ENCODE measurements around the gene CTDSP1. TPM values are rescaled to one million over a fixed set of nuclear protein-coding genes. Genes with fewer than 3 reads are reported as not detected.
A peak's percentile ranks its signal among the peaks of the same experiment; 100 is the strongest.

Gene CTDSP1
- total RNA-seq, 1 donor from 2014 or later, result 41.8 TPM

DNA sequence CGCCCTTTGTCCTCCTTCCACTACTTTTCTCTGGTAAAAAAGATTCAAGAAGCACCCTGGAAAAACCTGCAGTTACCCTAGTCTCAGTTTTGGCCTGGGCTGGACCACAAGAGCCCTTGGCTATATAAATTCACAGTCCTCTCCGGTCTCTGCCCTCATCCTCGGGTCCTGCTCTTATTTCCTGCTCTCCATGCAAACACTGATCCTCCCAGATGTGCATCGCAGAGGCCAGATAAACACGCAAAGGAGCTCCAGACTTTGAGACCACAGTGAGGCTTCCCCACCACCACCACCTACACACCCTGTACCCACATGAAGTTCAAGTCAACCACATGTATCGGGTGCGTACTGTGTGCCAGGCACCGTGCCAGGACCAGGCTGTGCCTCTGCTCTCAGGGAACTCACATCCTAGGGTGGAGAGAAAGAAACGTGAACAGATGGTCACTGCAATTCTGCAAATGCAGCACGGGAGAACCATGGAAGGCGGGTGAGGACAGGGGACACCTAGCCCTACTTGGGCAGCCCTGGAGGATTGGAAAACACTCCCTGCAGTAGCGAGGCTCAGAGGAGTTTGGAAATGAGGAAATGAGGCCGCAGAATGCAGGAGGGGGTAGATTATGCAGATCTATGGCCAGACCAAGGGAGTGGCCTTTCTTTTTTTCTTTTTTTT, 7.4 kb downstream of the CTDSP1 start:
- peaks cover 5% of the 10 kb centered on the region for H4K20me1 ChIP-seq (ENCODE audit: insufficient read depth, low read length)
- Mint-ChIP-seq H3K36me3 (ENCODE audit: low read depth, unreplicated experiment) (no peaks in the 10 kb centered on the region), H3K27me3 (ENCODE audit: low read depth, unreplicated experiment) (peaks cover 2% of the 10 kb centered on the region), H3K27ac (ENCODE audit: unreplicated experiment) (peak overlapping the region; percentile 91), H3K4me3 (ENCODE audit: unreplicated experiment) (peak overlapping the region; percentile 79), H3K9me3 (ENCODE audit: unreplicated experiment) (no peaks in the 10 kb centered on the region), H3K4me1 (ENCODE audit: low read depth, unreplicated experiment) (peaks cover 7% of the 10 kb centered on the region)
- DNase-seq (ENCODE audit: low read depth) (peak; percentile 49), FAIRE-seq (no peak)
- peaks cover 3% of the 10 kb centered on the region for H3K36me3 ChIP-seq (ENCODE audit: insufficient read depth, low read length)
- H3K27ac ChIP-seq (ENCODE audit: low read depth, low read length), result peak overlapping the region; percentile 59
- peak overlapping the region; percentile 56 for H3K4me3 ChIP-seq (ENCODE audit: insufficient read depth, low read depth, low read length)
- H3K4me2 ChIP-seq (ENCODE audit: low read length), result peak overlapping the region; percentile 100
- no peaks in the 10 kb centered on the region for H3K9me3 ChIP-seq (ENCODE audit: insufficient read depth, low read depth, low read length)
- H3K4me1 ChIP-seq (ENCODE audit: insufficient read depth, low read length), result peaks cover 18% of the 10 kb centered on the region
- TF ChIP-seq, protein P1, sequence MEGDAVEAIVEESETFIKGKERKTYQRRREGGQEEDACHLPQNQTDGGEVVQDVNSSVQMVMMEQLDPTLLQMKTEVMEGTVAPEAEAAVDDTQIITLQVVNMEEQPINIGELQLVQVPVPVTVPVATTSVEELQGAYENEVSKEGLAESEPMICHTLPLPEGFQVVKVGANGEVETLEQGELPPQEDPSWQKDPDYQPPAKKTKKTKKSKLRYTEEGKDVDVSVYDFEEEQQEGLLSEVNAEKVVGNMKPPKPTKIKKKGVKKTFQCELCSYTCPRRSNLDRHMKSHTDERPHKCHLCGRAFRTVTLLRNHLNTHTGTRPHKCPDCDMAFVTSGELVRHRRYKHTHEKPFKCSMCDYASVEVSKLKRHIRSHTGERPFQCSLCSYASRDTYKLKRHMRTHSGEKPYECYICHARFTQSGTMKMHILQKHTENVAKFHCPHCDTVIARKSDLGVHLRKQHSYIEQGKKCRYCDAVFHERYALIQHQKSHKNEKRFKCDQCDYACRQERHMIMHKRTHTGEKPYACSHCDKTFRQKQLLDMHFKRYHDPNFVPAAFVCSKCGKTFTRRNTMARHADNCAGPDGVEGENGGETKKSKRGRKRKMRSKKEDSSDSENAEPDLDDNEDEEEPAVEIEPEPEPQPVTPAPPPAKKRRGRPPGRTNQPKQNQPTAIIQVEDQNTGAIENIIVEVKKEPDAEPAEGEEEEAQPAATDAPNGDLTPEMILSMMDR (IDR thresholded peaks at IDR 0.05; ENCODE audit: insufficient read depth, low read depth, low read length), result no peak
- TF ChIP-seq EZH2 (IDR thresholded peaks at IDR 0.05; ENCODE audit: insufficient read depth, low read length), result no peak
- peak overlapping the region; percentile 81 for H3K9ac ChIP-seq (ENCODE audit: low read length)
- no peaks in the 10 kb centered on the region for H3K27me3 ChIP-seq (ENCODE audit: insufficient read depth, low read length)
- H2AFZ ChIP-seq (ENCODE audit: low read depth, low read length), result peak overlapping the region; percentile 92
- peaks cover 7% of the 10 kb centered on the region for H3K79me2 ChIP-seq (ENCODE audit: insufficient read depth, low read length)

DNA sequence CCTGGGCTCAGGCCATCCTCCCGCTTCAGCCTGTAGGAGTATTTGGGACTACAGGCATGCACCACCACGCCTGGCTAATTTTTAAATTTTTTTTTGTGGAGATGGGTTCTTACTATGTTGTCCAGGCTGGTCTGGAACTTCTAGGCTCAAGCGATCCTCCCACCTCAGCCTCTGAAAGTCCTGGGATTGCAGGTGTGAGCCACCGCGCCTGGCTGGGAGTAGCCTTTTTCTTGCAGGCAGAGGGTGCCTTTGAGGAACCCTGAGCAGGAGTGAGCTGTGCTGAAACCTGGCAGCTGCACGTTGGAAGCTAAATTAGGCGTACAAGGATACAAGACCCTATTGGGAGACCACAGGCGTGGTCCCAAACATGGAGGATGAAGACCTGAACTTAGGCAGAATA, 8.0 kb downstream of the CTDSP1 start:
- FAIRE-seq (no peak), DNase-seq (ENCODE audit: low read depth) (no peak)
- H3K79me2 ChIP-seq (ENCODE audit: insufficient read depth, low read length), result peaks cover under 1% of the 10 kb centered on the region
- no peak overlapping the region for H3K4me2 ChIP-seq (ENCODE audit: low read length)
- TF ChIP-seq, protein P1 (IDR thresholded peaks at IDR 0.05; ENCODE audit: insufficient read depth, low read depth, low read length), result no peak
- no peak for TF ChIP-seq EZH2 (IDR thresholded peaks at IDR 0.05; ENCODE audit: insufficient read depth, low read length)
- H3K4me1 Mint-ChIP-seq (ENCODE audit: low read depth, unreplicated experiment), result peaks cover 7% of the 10 kb centered on the region
- H3K27me3 Mint-ChIP-seq (ENCODE audit: low read depth, unreplicated experiment), result peaks cover 5% of the 10 kb centered on the region
- no peak overlapping the region for H3K27ac ChIP-seq (ENCODE audit: low read depth, low read length)
- H3K27ac Mint-ChIP-seq (ENCODE audit: unreplicated experiment), result peak overlapping the region; percentile 12
- H3K9ac ChIP-seq (ENCODE audit: low read length), result no peak overlapping the region
- H3K27me3 ChIP-seq (ENCODE audit: insufficient read depth, low read length), result no peaks in the 10 kb centered on the region
- H3K9me3 Mint-ChIP-seq (ENCODE audit: unreplicated experiment), result no peaks in the 10 kb centered on the region
- no peak overlapping the region for H3K4me3 Mint-ChIP-seq (ENCODE audit: unreplicated experiment)
- H3K4me3 ChIP-seq (ENCODE audit: insufficient read depth, low read depth, low read length), result no peak overlapping the region
- H3K4me1 ChIP-seq (ENCODE audit: insufficient read depth, low read length), result peaks cover 18% of the 10 kb centered on the region
- no peaks in the 10 kb centered on the region for H4K20me1 ChIP-seq (ENCODE audit: insufficient read depth, low read length)
- H3K36me3 ChIP-seq (ENCODE audit: insufficient read depth, low read length), result peaks cover 3% of the 10 kb centered on the region
- H2AFZ ChIP-seq (ENCODE audit: low read depth, low read length), result no peak overlapping the region
- no peaks in the 10 kb centered on the region for H3K9me3 ChIP-seq (ENCODE audit: insufficient read depth, low read depth, low read length)
- no peaks in the 10 kb centered on the region for H3K36me3 Mint-ChIP-seq (ENCODE audit: low read depth, unreplicated experiment)

DNA sequence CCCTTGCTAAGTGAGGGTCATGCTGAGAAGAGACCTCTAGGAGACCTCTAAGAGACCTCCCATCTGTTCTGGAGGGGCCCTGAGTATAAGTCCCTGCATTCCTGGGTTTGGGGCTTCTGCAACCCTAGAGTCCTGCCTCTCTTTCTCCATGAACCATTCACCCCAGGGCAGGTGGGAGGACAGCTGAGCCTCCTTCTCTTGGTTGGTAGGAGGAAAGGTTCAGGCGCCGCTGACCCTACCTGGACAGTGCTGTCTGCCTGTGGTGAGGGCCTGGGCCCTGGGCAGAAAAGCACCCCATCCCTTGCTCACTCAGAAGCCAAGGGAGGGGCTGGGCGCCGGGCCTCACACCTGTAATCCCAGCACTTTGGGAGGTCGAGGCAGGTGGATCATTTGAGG, 18.7 kb downstream of the CTDSP1 start:
- TF ChIP-seq, protein P1 (IDR thresholded peaks at IDR 0.05; ENCODE audit: insufficient read depth, low read depth, low read length), result no peak
- TF ChIP-seq EZH2 (IDR thresholded peaks at IDR 0.05; ENCODE audit: insufficient read depth, low read length), result no peak
- DNase-seq (ENCODE audit: low read depth) (no peak), FAIRE-seq (no peak)
- no peak overlapping the region for H3K4me3 Mint-ChIP-seq (ENCODE audit: unreplicated experiment)
- no peak overlapping the region for H3K27ac ChIP-seq (ENCODE audit: low read depth, low read length)
- H3K4me1 ChIP-seq (ENCODE audit: insufficient read depth, low read length), result no peaks in the 10 kb centered on the region
- H2AFZ ChIP-seq (ENCODE audit: low read depth, low read length), result no peak overlapping the region
- no peak overlapping the region for H3K9ac ChIP-seq (ENCODE audit: low read length)
- H4K20me1 ChIP-seq (ENCODE audit: insufficient read depth, low read length), result no peaks in the 10 kb centered on the region
- H3K36me3 ChIP-seq (ENCODE audit: insufficient read depth, low read length), result no peaks in the 10 kb centered on the region
- H3K79me2 ChIP-seq (ENCODE audit: insufficient read depth, low read length), result no peaks in the 10 kb centered on the region
- no peak overlapping the region for H3K4me2 ChIP-seq (ENCODE audit: low read length)
- peaks cover 2% of the 10 kb centered on the region for H3K36me3 Mint-ChIP-seq (ENCODE audit: low read depth, unreplicated experiment)
- H3K27me3 Mint-ChIP-seq (ENCODE audit: low read depth, unreplicated experiment), result peaks cover 9% of the 10 kb centered on the region
- no peak overlapping the region for H3K27ac Mint-ChIP-seq (ENCODE audit: unreplicated experiment)
- H3K27me3 ChIP-seq (ENCODE audit: insufficient read depth, low read length), result no peaks in the 10 kb centered on the region
- H3K9me3 Mint-ChIP-seq (ENCODE audit: unreplicated experiment), result no peaks in the 10 kb centered on the region
- no peaks in the 10 kb centered on the region for H3K4me1 Mint-ChIP-seq (ENCODE audit: low read depth, unreplicated experiment)
- no peak overlapping the region for H3K4me3 ChIP-seq (ENCODE audit: insufficient read depth, low read depth, low read length)
- no peaks in the 10 kb centered on the region for H3K9me3 ChIP-seq (ENCODE audit: insufficient read depth, low read depth, low read length)

Data from astrocyte (in vitro differentiated cells and primary cell).